ENCODE results near the gene DLG1. TPM values are rescaled to one million over a fixed set of nuclear protein-coding genes. Genes with fewer than 3 reads are reported as not detected.

Gene DLG1
- total RNA-seq = 10 to 100 TPM; 58.8 to 78.4 TPM

DNA sequence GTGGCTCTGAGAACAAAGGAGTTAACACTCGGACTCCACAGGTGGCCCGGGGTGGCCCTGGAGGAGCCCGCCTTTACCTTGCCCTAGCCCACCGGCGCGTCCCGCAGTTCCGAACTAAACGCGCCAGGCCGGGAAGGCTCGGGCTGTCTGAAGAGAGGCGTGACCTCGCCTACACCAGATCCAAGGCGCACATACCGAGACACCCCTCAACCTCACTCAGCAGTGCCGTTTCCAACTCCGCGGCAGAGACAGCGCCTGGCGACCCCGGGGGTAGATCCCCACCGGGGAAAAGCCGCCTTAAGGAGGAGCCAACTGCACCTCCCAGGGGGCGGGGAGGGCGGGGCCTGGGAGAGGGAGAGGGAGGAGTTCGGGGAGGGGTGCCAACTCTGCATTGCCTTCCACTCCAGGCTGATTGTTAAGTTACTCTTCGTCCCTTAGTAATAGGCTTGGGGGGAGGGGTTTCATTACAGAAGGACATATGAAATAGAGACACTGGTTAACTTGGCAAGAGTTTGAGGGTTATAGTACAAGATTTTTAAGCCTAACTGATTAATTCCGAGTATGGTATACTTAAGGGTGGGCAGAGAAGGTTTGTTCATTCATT lies at the start of gene DLG1:
Gene DLG1 (minus strand): TSS at position 272 of the 604 bp plus-strand sequence. CDS start 1,408 bp downstream, outside the sequence.
- Mint-ChIP-seq H3K4me3 (peak within 1 kb of the TSS; percentile 92), H3K27me3 (peaks cover 20% of the 10 kb centered on the region), H3K4me1 (peaks cover 23% of the 10 kb centered on the region), H3K27ac (peak within 1 kb of the TSS; percentile 93), H3K9me3 (ENCODE audit: low read depth) (no peaks in the 10 kb centered on the region), H3K36me3 (ENCODE audit: low read depth) (peaks cover 14% of the 10 kb centered on the region)
- POLR2A ChIA-PET = interaction anchor here (0.6 to 0.8 kb wide), 3 partner anchors 76 to 813 kb away, joined by 3 to 4 read pairs (median 3); no protein-coding TSS in a partner anchor
- DNase-seq (peak; percentile 93), ATAC-seq (peak; percentile 81)
- intact Hi-C loops (cut with DNase I, micrococcal nuclease) = loop anchor here (1.0 to 10.0 kb wide), 13 partner anchors 40 to 1401 kb away; partner anchors contain the start of genes FBXO45 (in 1 of the 2), LMLN (in 1 of the 2), NCBP2 (in 1 of the 2) and RUBCN (in 1 of the 2)
- CTCF ChIA-PET = interaction anchor here (0.7 to 0.9 kb wide), 3 partner anchors 15 to 99 kb away, joined by 3 to 5 read pairs (median 3); no protein-coding TSS in a partner anchor

DNA sequence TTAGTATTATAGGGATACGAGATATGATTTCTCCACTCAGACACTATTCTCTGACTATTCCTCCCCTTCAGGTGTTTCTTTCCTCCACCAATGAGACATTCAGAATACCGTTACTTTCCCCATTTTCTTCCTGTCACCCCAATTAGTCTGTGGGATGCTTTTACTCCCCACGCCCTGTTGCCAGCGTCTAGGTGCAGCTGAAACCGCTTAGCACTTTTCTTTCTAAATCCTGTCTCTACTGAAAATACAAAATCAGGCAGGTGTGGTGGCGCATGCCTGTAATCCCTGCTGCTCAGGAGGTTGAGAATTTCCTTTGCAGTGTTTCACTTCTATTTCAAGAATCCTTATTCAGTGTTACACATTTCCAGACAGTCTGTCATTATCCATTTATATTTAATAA lies 49.6 kb upstream of the DLG1 start:
- H3K27me3 Mint-ChIP-seq = peaks cover 2% of the 10 kb centered on the region
- ChIA-PET CTCF (no interaction called here), POLR2A (no interaction called here)
- H3K4me3 Mint-ChIP-seq = no peak overlapping the region
- no peaks in the 10 kb centered on the region for H3K4me1 Mint-ChIP-seq
- no peak for DNase-seq
- ATAC-seq = no peak
- H3K27ac Mint-ChIP-seq = no peak overlapping the region
- H3K36me3 Mint-ChIP-seq (ENCODE audit: low read depth) = no peaks in the 10 kb centered on the region
- intact Hi-C loops (cut with DNase I, micrococcal nuclease) = no loop called here
- no peaks in the 10 kb centered on the region for H3K9me3 Mint-ChIP-seq (ENCODE audit: low read depth)

DNA sequence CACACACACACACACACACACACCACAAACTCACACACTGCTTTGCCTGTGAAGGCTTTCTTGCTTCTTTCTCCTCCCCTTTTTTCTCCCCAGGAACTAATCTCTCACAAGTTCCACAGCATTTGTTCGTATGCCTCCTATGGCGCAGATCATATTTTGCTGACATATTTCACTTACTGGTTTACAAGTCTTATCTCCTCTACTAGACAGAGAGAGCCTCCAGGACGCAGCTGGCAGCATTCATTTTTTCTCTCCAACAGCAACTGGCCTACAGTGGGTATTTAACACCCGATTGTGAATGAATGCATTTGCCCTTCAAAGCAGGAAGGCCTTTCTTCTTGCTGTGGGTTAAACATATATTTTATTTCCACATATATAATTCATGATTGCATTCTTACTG lies 47.0 kb upstream of the DLG1 start:
- Mint-ChIP-seq H3K4me3 (no peak overlapping the region), H3K27me3 (peaks cover under 1% of the 10 kb centered on the region), H3K36me3 (ENCODE audit: low read depth) (no peaks in the 10 kb centered on the region), H3K27ac (no peak overlapping the region), H3K4me1 (no peaks in the 10 kb centered on the region), H3K9me3 (ENCODE audit: low read depth) (no peaks in the 10 kb centered on the region)
- ATAC-seq = no peak
- ChIA-PET POLR2A (no interaction called here), CTCF (interaction anchor here (1.0 kb wide), 1 partner anchor 254 kb away, joined by 4 read pairs; no protein-coding TSS in a partner anchor)
- no peak for DNase-seq
- intact Hi-C loops (cut with DNase I, micrococcal nuclease) = no loop called here

DNA sequence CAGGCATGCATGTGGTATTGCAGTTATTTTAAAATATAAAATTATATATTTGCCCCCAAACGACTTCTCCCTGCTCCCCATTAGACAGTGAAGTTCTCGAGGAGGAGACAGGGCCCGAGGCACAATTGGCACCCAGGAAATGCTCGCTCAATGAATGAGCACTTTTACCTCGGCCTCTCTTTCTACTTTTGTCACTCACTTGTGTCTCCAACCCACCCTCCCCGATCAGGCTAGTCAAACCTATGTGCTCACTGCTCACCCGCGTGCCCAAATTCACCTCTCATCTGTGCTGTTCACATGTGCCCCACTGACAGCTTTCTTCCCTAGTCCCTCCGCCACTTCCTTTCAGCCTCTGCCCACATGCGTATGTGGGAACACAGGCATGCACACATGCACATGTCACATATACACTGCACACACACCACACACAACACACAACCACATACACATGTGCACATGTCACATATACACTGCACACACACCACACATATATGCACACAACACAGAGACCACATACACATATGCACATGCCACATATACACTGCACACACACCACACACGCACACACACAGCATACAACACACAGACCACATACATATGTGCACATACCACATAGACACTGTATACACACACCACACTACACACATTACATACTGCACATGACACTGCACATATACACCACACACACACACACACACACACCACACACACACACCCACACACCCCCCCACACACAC lies 46.3 kb upstream of the DLG1 start:
- no peak overlapping the region for H3K27ac Mint-ChIP-seq
- no peak for DNase-seq
- no peaks in the 10 kb centered on the region for H3K4me1 Mint-ChIP-seq
- H3K36me3 Mint-ChIP-seq (ENCODE audit: low read depth) = no peaks in the 10 kb centered on the region
- ChIA-PET CTCF (no interaction called here), POLR2A (no interaction called here)
- H3K4me3 Mint-ChIP-seq = no peak overlapping the region
- ATAC-seq = no peak
- intact Hi-C loops (cut with DNase I, micrococcal nuclease) = no loop called here
- no peaks in the 10 kb centered on the region for H3K27me3 Mint-ChIP-seq
- H3K9me3 Mint-ChIP-seq (ENCODE audit: low read depth) = no peaks in the 10 kb centered on the region

DNA sequence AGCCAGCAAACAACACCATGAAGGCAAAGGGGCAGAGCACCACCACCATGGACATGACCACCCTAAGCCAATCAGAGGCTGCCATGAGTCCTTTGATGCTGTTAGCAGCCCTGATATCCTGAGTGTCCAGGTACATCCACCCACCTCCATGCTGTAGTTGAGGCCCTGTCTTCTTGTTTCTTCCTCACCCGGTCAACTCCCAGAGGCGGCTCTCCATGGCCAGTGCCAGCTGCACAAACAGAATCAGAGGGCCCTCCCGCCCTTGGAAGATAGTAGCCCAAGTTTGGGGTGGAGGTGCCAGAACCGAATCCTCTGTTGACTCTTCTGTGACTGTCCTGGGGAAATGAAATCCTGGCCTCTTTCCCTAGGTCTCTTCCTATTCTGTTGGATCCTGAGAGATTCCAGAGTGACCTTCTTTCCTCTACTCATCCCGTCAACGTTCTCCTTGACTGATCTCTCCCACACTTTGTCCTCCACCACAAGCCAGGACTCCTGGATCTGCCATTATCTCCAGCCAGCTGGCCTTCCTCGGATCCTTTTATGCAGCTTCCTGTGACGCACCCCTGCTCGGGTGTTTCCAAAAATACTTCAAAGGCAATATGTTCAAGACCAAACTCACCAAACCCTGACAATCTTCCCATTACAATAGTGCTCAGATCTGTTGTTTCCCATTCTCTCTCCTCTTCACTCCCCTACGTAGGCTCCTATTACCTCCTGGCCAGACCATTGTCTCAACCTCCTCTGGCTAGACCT lies 45.4 kb upstream of the DLG1 start:
- Mint-ChIP-seq H3K27me3 (no peaks in the 10 kb centered on the region), H3K4me1 (no peaks in the 10 kb centered on the region), H3K9me3 (ENCODE audit: low read depth) (no peaks in the 10 kb centered on the region), H3K36me3 (ENCODE audit: low read depth) (no peaks in the 10 kb centered on the region), H3K27ac (no peak overlapping the region), H3K4me3 (no peak overlapping the region)
- ChIA-PET CTCF (no interaction called here), POLR2A (no interaction called here)
- no peak for ATAC-seq
- no peak for DNase-seq
- intact Hi-C loops (cut with DNase I, micrococcal nuclease) = no loop called here

DNA sequence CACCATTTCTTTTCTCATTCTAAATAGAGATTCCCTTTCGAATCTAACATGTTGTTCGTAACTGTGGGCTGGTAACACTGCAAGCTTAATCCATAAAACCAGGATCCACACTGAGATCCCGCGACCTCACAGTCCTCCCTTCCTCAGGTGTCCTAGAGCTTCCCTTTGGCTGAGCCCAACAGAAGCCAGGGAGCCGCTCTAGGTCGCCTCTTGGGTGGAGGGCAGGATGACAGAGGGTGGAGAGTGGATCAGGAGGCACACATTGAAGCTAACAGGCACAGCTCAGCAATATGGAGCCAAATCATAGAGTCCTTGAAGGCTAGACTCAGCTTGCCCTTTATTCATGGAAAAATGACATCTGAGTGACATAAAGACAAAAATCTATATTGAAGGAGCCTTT lies 44.7 kb upstream of the DLG1 start:
- intact Hi-C loops (cut with DNase I, micrococcal nuclease) = no loop called here
- Mint-ChIP-seq H3K27ac (no peak overlapping the region), H3K36me3 (ENCODE audit: low read depth) (no peaks in the 10 kb centered on the region), H3K4me3 (no peak overlapping the region), H3K4me1 (no peaks in the 10 kb centered on the region), H3K9me3 (ENCODE audit: low read depth) (no peaks in the 10 kb centered on the region), H3K27me3 (no peaks in the 10 kb centered on the region)
- POLR2A ChIA-PET = no interaction called here
- ATAC-seq (no peak), DNase-seq (no peak)
- CTCF ChIA-PET = interaction anchor here (0.6 kb wide), 1 partner anchor 14 kb away, joined by 3 read pairs; no protein-coding TSS in a partner anchor

DNA sequence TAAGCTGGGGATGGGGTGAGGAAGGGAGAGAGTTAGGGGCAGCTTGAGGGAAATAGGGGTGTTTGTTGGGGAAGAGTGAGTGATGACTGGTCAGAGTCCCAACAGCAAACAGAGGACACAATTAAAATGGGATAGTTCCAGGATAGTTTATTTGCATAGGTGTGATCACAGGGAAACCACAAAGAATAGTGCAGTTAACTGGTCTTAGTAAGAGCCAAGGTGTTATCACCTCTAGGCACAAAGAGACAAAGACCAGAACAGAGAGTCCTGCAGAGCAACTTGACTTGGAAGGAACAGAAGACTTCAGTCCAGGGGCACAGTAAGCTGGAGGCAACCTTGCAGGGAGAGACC lies 42.1 kb upstream of the DLG1 start:
- H3K27ac Mint-ChIP-seq = no peak overlapping the region
- DNase-seq (no peak), ATAC-seq (no peak)
- H3K27me3 Mint-ChIP-seq = no peaks in the 10 kb centered on the region
- no peak overlapping the region for H3K4me3 Mint-ChIP-seq
- POLR2A ChIA-PET = interaction anchor here (0.6 kb wide), 1 partner anchor 108 kb away, joined by 5 read pairs; no protein-coding TSS in a partner anchor
- H3K9me3 Mint-ChIP-seq (ENCODE audit: low read depth) = no peaks in the 10 kb centered on the region
- H3K4me1 Mint-ChIP-seq = no peaks in the 10 kb centered on the region
- intact Hi-C loops (cut with DNase I, micrococcal nuclease) = no loop called here
- no peaks in the 10 kb centered on the region for H3K36me3 Mint-ChIP-seq (ENCODE audit: low read depth)
- CTCF ChIA-PET = no interaction called here

DNA sequence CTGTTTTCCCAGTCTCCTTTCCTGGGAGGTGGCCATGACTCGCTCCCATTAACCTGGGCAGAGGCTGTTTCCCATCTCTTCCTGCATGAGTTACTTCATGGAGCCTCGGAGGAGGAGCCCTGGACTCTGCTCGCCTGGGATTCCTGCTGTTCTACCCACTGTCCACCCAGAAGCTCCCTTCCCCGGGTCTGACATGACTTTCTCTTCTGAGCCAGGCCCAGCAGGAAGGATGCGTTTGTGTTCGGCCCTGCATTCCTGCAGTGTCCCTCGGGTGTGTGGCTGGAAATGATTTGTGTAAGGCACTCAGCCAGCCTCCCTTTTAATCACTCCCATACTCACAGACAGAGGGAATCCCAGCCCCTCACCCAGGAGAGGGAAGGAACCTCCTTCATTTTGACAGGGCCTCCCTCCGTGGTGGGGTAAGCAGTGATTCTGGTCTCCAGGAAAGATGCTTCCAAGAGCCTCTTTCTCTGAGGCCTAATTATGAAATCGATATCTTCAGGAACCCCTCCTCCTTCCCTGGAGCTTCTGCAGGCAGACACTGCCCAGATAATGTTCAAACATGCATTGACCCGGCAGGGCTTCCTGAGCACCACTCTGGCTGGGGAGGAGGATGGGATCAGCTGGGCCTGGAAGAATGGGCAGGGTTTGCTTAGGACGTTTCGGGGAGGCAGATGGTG lies 41.6 kb upstream of the DLG1 start:
- Mint-ChIP-seq H3K4me3 (no peak overlapping the region), H3K4me1 (no peaks in the 10 kb centered on the region), H3K27me3 (no peaks in the 10 kb centered on the region), H3K36me3 (ENCODE audit: low read depth) (no peaks in the 10 kb centered on the region), H3K27ac (no peak overlapping the region), H3K9me3 (ENCODE audit: low read depth) (no peaks in the 10 kb centered on the region)
- ATAC-seq (no peak), DNase-seq (no peak)
- ChIA-PET POLR2A (interaction anchor here (0.6 kb wide), 1 partner anchor 108 kb away, joined by 5 read pairs; no protein-coding TSS in a partner anchor), CTCF (no interaction called here)
- intact Hi-C loops (cut with DNase I, micrococcal nuclease) = no loop called here

DNA sequence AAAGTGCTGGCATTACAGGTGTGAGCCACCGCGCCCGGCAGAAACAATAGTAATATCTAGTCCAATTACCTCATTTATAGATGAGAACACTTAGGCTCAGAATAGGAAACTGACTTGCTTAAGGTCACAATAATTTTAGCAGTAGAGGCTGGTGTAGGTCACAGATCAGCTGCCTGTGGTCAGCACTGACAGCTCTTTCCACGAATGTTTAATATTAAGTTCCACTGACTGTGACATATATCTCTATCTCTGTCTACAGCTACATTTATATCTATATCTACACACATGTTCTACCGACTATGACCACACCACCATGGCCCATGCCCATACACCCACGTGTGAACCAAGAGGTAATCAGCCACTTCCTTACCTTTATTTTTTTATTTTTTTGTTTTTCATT lies 40.2 kb upstream of the DLG1 start:
- Mint-ChIP-seq H3K9me3 (ENCODE audit: low read depth) (no peaks in the 10 kb centered on the region), H3K4me1 (no peaks in the 10 kb centered on the region), H3K27me3 (no peaks in the 10 kb centered on the region), H3K36me3 (ENCODE audit: low read depth) (no peaks in the 10 kb centered on the region), H3K4me3 (no peak overlapping the region), H3K27ac (no peak overlapping the region)
- ChIA-PET POLR2A (no interaction called here), CTCF (interaction anchor here (0.6 to 2.2 kb wide), 2 partner anchors 81 to 594 kb away, joined by 3 to 5 read pairs; no protein-coding TSS in a partner anchor)
- intact Hi-C loops (cut with DNase I, micrococcal nuclease) = no loop called here
- DNase-seq = no peak
- no peak for ATAC-seq

DNA sequence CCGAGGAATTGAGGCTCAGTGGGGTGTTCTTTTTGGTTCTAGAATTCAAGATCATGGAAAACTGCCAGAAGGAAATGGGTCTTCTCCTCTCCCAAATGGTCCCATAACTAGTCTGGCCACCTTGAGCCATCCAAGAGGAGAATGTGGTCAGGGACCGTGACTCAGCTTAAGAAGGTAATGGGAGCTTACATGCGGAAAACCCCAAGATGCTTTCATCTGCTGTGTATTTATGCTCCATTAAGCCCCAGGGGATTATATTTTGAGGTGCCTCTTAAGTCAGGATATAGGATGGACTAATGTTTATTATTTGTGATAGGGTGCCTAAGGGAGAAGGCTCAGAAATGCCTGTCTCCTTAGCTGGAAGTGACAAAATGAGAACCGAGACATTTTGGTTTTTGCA lies 39.2 kb upstream of the DLG1 start:
- Mint-ChIP-seq H3K9me3 (ENCODE audit: low read depth) (no peaks in the 10 kb centered on the region), H3K4me1 (no peaks in the 10 kb centered on the region), H3K4me3 (no peak overlapping the region), H3K36me3 (ENCODE audit: low read depth) (no peaks in the 10 kb centered on the region), H3K27ac (no peak overlapping the region), H3K27me3 (no peaks in the 10 kb centered on the region)
- POLR2A ChIA-PET = no interaction called here
- CTCF ChIA-PET = interaction anchor here (2.2 kb wide), 1 partner anchor 80 kb away, joined by 5 read pairs; no protein-coding TSS in a partner anchor
- no peak for DNase-seq
- intact Hi-C loops (cut with DNase I, micrococcal nuclease) = no loop called here
- no peak for ATAC-seq

DNA sequence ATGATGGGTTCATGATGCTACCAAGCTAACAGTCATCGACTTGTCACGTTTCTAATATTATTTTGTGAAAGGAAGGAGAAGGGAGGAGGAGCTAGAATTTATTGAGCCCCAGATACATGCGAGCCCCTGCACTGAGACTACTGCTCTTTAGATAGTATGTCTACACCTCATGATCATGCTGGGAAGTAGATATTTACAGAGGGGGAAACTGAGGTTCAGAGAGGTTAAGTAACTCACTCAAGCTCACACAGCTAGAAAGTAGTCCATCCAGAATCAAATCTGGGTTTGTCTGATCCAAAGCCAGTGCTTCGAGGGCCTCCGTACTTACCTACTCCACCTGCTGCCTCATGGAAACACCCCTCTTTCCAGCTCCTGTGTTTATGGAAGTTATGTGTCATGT lies 38.8 kb upstream of the DLG1 start:
- POLR2A ChIA-PET = no interaction called here
- Mint-ChIP-seq H3K27ac (no peak overlapping the region), H3K4me3 (no peak overlapping the region), H3K27me3 (peaks cover 3% of the 10 kb centered on the region), H3K9me3 (ENCODE audit: low read depth) (no peaks in the 10 kb centered on the region), H3K36me3 (ENCODE audit: low read depth) (no peaks in the 10 kb centered on the region), H3K4me1 (no peaks in the 10 kb centered on the region)
- CTCF ChIA-PET = interaction anchor here (2.2 kb wide), 1 partner anchor 80 kb away, joined by 5 read pairs; no protein-coding TSS in a partner anchor
- ATAC-seq (no peak), DNase-seq (no peak)
- intact Hi-C loops (cut with DNase I, micrococcal nuclease) = no loop called here

Data from activated CD4-positive, alpha-beta T cell treated with anti-CD3 and anti-CD28 coated beads for 36 hours (primary cell).